DMS153 (cell line): ENCODE data around the gene TPSD1.
A peak's percentile ranks its signal among the peaks of the same experiment; 100 is the strongest.
"Not testable (repeated sequence)": the region's sequence is repeated elsewhere in the genome, so short reads cannot be mapped to it uniquely, and the experiment has no call there.

Source experiments
- DNase-seq: peaks from one replicate; lab custom pipeline; 2025; lab: John Stamatoyannopoulos, UW

Gene TPSD1

DNA sequence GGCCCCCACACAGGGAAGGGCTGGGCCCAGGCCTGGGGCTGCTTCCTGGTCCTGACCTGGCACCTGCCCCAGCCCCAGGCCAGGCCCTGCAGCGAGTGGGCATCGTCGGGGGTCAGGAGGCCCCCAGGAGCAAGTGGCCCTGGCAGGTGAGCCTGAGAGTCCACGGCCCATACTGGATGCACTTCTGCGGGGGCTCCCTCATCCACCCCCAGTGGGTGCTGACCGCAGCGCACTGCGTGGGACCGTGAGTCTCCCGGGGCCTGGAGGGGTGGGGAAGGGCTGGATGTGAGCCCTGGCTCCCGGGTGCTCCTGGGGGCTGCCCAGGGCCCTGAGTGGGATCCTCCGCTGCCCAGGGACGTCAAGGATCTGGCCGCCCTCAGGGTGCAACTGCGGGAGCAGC is 14.8 kb upstream of the TPSD1 start:
- not testable (repeated sequence) for DNase-seq

DNA sequence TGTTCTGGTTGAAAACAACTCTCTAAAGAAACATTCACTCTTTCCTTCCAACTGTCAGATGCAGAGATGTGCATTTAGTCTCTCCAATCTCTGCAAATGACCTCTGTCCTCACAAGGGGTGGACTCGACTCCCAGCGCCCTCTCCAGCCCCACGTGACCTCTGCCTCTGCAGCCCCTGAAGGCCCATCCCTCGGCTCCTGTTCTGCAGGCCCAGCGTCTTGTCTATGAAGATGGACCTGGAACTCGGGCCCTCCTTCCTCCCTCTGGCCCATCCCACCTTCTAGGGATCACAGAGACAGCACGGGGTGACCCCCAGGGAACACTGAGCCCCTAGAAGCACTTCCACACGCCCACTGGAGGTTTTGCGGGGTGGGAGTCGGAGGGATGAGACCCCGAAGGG is 12.5 kb upstream of the TPSD1 start:
- not testable (repeated sequence) for DNase-seq

DNA sequence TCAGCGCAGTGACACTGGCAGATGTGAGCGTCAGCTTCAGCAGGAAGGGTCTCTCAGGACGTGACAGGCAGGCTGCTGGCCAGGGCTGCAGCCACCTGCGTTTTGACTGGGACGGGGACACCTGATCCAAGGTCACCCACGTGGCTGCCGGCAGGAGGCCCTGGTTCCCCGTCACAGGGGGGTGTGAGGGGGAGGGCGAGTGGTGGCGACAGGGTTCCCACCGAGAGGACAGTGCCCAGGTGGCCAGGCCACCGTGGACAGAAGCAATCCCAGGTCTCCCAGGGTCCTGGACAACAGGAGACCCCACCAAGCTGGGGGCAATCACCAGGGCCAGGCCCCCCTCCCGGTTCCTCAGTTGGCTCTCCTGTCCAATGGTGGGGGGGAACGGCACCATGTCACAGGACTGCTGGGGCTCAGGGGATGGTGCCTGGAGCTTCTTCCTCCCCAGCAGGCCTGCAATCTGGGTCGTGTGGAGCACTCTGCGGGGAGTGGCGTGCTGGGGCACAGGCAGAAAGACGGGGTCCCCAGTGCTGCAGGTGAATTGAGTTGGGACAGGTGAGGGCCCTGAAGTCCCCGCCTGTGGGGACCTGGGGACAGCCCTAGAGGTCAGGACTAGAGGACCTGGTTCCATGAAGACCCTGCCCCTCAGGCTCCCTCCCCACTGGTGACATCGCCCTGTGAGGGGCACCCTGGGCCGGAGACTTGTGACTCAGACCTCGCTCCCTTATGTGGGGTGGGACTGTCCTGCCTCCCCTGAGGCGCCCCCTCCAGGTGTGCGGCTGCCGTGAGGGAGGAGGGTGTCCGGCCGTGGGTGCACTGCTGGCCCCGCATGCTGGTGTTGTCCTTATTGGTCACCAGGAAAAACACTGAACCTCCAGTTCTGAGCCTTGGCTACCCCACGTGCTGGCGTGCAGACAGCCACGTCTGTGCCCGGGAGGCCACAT is 11.7 kb upstream of the TPSD1 start:
- not testable (repeated sequence) for DNase-seq

DNA sequence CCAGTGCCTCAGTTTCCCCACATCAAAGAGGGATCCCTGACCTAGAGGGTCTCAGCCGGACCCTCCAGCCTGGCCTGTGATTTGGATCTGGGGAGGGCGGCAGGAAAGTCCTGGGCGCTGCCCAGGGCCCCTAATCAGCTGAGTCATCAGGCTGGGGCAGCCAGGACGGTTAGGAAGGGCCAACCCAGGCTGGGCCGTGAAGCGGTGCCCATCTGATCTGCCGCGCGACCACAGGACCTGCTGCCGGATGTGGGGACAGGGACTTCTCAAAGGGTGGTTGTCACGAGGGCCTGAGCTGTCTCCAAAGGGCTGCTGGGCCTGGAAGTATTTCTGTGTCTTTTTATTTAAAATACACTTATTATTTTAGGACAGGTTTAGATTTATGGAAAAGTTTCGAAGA is 11.0 kb upstream of the TPSD1 start:
- no peak for DNase-seq

DNA sequence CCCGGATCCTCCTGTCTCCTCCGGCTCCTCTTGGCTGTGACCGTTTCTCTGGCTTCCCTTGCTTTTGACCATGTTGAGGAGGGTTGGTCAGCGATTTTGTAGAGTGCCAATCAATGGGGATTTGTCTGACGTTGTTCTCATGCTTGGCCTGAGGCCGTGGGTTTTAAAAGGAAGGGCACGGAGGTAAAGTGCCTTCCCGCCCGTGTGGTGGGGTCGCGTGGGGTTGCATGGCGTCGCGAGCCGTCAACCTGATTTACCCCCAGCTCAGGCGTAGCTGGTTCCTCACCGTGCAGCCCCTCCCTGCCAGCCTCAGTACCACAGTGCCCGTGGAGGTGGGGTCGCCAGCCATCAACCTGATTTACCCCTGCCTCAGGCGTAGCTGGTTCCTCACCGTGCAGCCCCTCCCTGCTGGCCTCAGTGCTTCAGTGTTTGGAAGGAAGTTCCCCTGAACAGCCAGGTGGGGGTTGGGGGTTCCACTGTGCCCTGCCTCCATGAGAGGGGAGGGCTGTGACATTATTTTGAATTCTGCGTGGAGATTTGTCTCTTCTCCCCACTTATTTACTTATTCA is 10.3 kb upstream of the TPSD1 start:
- no peak for DNase-seq

DNA sequence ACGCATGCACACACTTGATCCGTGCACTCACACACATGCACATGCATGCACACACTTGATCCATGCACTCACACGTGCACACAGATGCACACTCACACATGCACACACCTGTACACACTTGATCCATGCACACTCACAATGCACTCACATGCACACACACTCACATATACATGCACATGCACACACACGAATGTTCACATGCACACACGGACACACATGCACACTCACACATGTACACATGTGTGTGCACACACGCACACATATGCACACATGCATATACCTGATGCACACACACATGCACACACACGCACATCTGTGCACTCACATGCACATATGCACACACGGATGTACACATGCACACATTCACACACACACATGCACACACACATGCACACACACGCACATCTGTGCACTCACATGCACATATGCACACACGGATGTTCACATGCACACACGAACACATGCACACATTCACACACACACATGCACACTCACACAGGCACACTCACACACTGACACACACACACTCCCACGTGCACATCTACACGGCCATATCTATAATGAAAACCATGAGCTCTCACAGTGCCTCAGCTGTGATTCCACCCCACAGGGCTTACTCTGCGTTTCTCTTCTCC is 7.8 kb upstream of the TPSD1 start:
- not testable (repeated sequence) for DNase-seq

DNA sequence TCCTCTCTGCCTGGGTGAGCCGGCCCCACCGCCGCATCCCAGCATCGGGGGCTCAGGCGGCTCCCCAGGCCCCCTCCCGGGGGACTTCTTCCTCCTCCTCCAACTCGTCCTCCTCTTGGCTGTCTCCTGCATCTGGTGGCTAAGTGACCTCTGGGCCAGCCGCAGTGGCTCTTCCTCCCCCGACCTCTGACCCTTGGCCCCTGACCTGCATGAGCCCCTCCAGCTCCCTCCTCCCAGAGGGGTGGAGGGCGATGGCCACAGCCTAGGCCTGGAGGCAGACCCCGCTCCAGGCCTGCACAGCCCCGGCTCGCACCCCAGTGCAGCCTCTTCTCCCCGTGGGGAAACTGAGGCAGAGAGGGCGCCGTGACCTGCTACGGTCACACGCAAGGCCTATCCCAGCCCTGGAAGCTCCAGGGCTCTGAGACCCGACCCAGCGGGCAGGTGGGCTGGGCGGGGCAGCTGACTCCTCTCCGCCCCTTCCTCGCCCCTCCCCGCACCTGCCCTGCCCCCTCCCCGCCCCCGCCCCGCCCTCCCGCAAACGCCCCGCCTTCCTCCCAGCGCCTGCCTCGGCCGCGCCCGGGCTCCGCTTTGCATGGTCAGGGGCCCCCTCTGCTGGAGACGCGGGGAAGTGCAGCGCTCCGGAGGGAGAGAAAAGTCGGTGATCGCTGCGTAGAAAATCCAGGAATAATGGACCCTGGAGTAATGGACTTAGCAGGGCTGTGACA is 6.7 kb upstream of the TPSD1 start:
- not testable (repeated sequence) for DNase-seq

DNA sequence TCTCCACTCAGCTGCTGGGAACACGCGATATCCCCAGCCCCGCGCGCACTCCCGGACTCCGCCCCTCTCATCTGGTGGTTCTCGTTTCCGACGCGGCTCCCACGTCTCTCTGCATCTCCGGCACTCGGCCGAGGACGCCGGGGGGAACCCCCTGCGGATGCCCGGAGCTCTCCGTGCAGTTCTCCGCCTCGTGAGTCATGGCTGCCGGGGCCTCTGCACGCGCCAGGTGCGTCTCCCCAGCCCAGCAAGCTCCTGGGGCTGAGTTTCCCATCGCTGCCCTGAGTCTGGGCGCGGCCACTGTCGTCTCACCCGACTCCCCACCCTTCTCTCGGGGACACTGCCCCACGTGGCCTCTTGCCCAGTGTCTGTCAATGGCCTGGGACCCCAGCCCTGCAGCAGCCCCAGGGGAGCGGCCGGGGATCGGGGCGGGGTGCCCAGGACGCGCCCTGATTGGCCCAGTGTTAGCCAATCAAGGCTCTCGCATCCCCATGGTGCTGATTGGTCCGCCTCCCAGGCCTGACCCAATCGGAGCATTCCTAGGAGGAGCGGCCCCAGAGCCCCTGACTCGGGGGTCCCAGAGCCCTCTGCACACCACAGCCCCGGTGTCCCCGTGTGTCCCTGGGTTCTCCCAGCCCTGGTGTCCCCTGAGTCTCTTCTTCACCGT is 2.0 kb upstream of the TPSD1 start:
- not testable (repeated sequence) for DNase-seq

DNA sequence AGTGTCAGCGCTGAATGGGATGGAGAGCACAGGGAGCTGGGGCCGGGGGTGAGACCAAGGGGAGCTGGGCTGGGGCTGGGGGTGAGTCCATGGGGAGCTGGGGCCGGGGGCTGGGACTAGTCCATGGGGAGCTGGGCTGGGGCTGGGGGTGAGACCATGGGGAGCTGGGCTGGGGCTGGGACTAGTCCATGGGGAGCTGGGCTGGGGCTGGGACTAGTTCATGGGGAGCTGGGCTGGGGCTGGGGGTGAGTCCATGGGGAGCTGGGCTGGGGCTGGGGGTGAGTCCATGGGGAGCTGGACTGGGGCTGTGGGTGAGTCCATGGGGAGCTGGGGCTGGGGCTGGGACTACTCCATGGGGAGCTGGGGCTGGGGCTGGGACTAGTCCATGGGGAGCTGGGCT is 1.0 kb upstream of the TPSD1 start:
- not testable (repeated sequence) for DNase-seq

DNA sequence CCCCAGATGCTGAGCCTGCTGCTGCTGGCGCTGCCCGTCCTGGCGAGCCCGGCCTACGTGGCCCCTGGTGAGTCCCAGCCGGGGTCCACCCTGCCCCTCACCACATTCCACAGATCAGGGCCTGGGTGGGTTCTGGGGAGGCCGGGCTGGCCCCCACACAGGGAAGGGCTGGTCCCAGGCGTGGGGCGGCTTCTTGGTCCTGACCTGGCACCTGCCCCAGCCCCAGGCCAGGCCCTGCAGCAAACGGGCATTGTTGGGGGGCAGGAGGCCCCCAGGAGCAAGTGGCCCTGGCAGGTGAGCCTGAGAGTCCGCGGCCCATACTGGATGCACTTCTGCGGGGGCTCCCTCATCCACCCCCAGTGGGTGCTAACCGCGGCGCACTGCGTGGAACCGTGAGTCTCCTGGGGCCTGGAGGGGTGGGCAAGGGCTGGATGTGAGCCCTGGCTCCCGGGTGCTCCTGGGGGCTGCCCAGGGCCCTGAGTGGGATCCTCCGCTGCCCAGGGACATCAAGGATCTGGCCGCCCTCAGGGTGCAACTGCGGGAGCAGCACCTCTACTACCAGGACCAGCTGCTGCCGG is 516 bp downstream of the TPSD1 start:
- not testable (repeated sequence) for DNase-seq

DNA sequence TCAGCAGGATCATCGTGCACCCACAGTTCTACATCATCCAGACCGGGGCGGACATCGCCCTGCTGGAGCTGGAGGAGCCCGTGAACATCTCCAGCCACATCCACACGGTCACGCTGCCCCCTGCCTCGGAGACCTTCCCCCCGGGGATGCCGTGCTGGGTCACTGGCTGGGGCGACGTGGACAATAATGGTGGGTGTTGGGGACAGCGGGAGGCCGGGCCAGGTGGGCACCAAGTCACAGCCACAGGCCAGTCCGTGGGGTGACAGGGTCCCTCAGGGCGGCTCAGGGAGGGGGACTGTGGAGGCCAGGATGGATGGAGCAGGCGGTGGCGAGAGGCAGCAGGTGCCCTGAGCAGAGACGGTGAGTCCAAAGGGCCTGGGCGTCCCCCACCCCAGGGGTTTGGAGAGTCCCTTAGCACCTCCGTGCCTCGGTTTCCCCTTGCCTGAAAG is 1.0 kb downstream of the TPSD1 start:
- no peak for DNase-seq

DNA sequence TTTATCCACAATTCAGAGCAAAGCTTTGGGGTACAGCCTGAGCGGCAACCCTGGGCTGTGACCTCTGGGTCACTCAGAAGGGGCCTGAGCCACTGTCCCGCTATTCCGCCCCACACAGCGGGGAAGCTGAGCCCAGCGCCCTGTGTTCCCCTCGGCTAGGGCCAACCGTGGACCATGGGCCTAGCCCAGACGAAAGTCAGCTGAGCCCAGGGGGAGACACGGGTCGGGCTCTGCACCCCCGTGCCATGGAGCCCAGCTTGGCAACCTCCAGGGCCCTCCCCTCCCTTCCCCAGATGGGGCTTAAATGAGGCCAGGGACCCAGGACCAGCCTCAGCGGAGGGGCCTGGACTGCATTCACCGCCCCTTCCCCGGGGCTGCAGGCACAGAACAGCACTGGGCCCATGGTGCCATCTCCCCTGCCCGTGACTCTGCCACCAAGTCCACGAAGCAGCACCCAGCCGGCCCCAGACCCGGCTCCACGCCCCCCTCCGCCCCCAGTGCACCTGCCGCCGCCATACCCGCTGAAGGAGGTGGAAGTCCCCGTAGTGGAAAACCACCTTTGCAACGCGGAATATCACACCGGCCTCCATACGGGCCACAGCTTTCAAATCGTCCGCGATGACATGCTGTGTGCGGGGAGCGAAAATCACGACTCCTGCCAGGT is 1.8 kb downstream of the TPSD1 start:
- no peak for DNase-seq

DNA sequence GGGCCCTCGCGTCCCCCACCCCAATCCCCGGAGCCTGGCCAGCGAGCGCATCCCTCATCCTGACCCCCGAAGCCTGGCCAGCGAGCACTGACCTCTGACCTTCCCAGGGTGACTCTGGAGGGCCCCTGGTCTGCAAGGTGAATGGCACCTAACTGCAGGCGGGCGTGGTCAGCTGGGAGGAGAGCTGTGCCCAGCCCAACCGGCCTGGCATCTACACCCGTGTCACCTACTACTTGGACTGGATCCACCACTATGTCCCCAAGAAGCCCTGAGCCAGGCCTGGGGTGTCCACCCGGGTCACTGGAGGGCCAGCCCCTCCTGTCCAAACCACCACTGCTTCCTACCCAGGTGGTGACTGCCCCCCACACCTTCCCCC is 2.3 kb downstream of the TPSD1 start:
- DNase-seq = no peak

DNA sequence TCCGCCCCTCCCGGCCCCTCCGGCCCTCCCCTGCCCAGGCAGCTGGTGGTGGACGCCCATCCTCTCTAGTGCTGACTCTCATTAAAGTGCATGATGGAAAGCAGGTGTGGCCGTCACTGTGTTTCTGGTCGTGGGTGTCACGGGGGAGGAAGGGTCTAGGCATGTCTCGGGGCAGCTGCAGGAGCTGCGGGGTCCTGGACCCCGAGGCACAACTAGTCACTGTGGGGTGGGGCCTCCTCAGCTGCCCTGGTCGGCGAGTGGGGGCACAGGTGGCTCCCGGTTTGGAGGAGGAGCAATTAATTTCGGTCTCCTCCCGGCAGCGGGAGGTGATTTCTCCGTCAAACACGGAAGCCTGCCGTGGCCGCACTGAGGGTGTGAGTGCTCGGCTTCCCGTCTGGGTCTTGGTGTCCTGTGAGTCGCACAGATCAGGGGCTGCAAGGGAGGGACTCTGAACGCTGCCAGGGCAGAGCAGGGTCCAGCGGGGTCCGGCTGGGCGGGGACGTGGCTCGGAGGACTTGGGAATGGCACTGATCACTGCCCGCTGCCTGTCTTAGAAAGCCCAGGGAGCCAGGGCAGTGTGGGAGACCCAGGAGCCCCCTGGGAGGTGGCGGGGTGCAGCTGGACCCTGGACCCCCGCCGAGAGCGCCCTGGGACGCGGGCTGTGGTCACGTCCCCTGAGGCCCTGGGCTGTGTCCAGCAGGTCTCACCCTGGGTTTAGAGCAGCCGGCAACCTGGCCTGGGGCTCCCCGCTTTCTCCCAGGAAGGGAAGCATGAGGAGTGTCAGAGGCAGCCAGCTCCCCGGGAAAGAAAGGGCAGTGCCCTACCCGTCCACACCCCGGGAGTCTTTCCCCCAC is 3.3 kb downstream of the TPSD1 start:
- peak; percentile 41 for DNase-seq

DNA sequence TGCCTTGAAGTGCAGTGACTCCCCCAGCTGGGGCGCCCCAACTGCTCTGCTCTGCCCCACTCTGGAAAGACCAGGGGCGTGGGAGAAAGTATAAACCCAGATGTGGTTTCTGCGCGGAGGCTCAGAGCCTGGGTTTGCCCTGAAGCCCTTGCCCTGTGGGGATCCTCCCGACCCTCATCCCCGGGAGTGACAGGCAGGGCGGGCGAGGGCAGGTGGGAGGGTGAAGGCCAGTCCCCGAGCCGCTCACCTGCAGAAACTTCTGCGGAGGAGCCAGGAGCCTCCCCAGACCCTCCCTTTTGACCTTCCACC is 3.8 kb downstream of the TPSD1 start:
- no peak for DNase-seq

DNA sequence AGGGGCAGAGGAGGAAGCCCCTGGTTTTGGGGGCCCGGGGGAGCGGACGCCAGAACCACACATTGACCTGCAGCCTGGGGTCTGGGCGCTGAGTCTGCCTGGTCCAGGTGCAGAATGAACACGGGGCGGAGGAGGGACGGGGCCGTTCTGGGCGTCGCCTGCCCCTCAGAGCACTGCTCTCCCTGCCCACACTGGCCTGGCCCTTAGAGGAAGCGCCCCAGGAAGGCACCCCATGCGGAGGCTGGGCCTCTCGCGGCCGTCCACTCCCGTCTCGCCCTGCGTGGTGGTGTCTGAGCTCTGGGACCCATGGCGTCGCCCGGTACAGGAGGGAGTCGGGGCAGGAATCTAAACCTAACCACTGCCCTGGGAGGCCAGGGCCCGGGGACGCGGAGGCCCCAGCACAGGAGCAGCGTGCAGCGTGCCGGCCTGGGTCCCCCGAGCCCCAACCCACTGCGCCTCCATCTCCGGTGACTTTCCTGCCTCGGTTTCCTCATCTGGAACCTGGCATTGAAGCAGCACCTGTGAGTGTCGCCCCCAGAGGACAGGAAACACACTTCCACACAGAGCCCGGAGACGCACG is 4.3 kb downstream of the TPSD1 start:
- no peak for DNase-seq

DNA sequence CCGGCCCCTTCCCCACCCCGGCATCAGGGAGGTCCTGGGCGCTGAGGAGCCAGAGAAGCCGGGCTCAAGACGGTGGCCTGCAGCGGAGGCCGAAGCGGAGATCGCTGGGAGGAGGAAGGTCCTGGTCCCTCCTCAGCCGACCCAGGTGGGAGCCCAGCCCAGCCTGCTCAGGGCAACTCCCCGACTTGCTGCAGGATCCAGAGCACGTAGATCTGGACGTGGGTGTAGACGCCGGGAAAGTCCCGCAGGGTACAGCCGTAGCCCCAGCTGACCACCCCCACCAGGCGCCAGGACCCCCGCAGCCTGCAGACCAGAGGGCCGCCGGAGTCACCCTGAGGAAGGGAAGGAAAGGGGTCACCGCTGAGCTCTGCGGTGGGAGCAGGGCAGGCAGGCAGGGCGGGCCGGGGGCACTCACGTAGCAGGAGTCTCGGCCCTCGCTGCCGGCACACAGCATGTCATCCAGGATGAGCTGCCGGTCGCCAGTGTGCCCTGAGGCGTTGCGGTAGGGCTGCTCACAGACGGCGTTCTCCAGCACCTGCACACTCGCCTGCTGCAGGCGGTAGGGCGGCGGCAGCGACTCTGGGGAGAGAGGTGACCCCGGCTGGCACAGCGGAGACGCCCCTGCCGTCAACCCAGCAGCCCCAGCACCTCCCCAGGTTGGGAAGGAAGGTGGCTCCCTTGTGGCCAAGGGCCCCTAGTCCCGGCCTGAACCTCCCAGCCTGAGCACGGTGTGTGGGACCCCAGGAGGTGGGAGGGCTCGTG is 5.4 kb downstream of the TPSD1 start:
- DNase-seq = no peak

DNA sequence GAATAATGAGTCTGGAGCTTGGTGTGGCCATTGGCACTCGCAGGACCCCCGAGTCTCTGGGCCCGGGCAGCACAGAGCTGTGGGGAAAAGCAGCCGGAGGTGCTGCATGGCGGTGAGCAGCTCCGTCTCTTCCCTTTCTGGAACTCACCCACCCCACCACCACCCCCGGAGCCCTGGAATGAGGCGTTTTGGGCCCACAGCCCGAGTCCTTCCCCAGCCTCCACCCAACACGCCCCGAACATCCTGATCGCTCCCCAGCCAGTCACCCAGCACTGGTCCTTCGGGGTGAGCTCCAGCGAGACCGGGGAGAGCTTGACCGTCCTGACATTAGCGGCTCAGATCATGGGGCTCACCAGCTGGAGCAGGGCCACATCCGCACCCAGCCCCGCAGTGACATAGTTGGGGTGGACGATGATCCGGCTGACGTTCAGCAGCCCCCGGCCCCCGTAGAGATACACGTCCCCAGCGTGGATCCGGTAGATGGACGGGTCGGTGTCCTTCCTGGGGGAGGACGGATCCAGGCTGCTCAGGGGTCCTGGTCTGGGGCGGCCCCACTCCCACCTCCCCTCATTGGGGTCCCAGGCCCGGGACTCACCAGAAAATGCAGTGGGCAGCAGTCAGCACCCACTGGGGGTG is 6.5 kb downstream of the TPSD1 start:
- no peak for DNase-seq

DNA sequence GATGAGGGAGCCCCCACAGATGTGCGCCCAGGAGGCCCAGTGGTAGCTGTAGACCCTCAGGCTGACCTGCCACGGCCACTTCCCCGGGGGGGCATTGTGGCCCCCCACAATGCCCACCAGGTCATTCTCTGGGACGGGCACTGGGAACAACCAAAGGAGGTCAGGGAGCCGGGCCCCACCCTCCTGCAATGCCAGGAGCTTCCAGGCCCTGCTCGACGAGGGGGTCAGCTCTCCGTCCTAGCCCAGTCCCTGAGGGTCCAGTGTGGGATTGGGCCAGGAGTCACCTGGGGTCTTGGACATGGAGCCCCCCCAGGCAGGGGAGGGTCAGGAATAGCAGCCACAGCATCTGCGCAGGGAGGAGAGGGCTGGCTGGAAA is 7.0 kb downstream of the TPSD1 start:
- no peak for DNase-seq
